HCT116 (cell line): ENCODE measurements around the gene MAPK8IP1. TPM values are rescaled to one million over a fixed set of nuclear protein-coding genes. Genes with fewer than 3 reads are reported as not detected.

Experiments used
- ATAC-seq: fragments of 200-7000 bp; cut with Tn5 transposase; 2 replicates; pipeline ENCODE4 v1.9.1; 2020; ENCODE audit warnings: mild to moderate bottlenecking, moderate library complexity
- BruUV-seq: library from RNA; stranded (reverse); fragments of 400-500 nt; replicated peaks from 2 replicates; lab custom pipeline; 2021; lab: Mats Ljungman, UMichigan
- CTCF ChIA-PET: fragments of 300-600 bp; sonication (Branson Sonifier 250); formaldehyde crosslinking; loops from one replicate; lab custom pipeline; 2021; ENCODE audit warnings: antibody characterized with exemption; lab: Charles Lee
- POLR2A ChIA-PET: fragments of 300-600, 350-600 bp; sonication (Branson Sonifier 250); formaldehyde crosslinking; loops from one replicate; lab custom pipeline; 2021; ENCODE audit warnings: antibody characterized with exemption; lab: Charles Lee
- RAD21 ChIA-PET, 2 experiments: fragments of 300-600 bp; sonication (Branson Sonifier 250); formaldehyde crosslinking; loops; one replicate each; lab custom pipeline; 2023; ENCODE audit warnings: low total read pairs in 2 of 2; ENCODE audit not compliant: uncharacterized antibody in 2 of 2, unreplicated experiment in 2 of 2, low non-redundant PET in 1 of 2; lab: Charles Lee
- DNase-seq: peaks from one replicate; pipeline ENCODE4 v3.0.0-alpha.2; 2010; ENCODE audit warnings: low read depth, low spot score
- H2AFZ ChIP-seq: fragments of 200-600 bp; shearing (Covaris generic), sonication (generic); 2 replicates; pipeline ENCODE4 v1.6.1; 2017; ENCODE audit warnings: low read depth, mixed run types, mixed read lengths, antibody characterized with exemption, low read length; ENCODE audit not compliant: poor library complexity, severe bottlenecking
- H3K27ac ChIP-seq: 2 replicates; pipeline ENCODE4 v1.5.1; 2012; ENCODE audit warnings: low read depth, low read length
- H3K27me3 ChIP-seq: fragments of 200-600 bp; sonication (generic); 2 replicates; pipeline ENCODE4 v1.6.1; 2016; ENCODE audit warnings: mixed run types, low read length, mixed read lengths; ENCODE audit not compliant: insufficient read depth
- H3K36me3 ChIP-seq, 2 experiments: fragments of 200-500 bp in 1 of 2; fragments of 200-600 bp in 1 of 2; sonication (Bioruptor generic) in 1 of 2; sonication (generic) in 1 of 2; 2 replicates each; pipeline versions ENCODE4 v1.5.1 to v1.6.1; 2014 to 2016; ENCODE audit warnings: low read length in 2 of 2, inconsistent platforms in 1 of 2, mixed read lengths in 1 of 2, mixed run types in 1 of 2; ENCODE audit not compliant: insufficient read depth in 2 of 2, control insufficient read depth in 1 of 2
- H3K4me1 ChIP-seq, 2 experiments: fragments of 200-600 bp in 1 of 2; sonication (generic) in 1 of 2; 2 replicates each; pipeline versions ENCODE4 v1.5.1 to v1.6.1; 2012 to 2017; ENCODE audit warnings: low read length in 2 of 2, inconsistent platforms in 1 of 2, mild to moderate bottlenecking in 1 of 2, mixed read lengths in 1 of 2, mixed run types in 1 of 2, moderate library complexity in 1 of 2; ENCODE audit not compliant: insufficient read depth in 2 of 2, control insufficient read depth in 1 of 2
- H3K4me2 ChIP-seq: fragments of 200-600 bp; sonication (generic); 2 replicates; pipeline ENCODE4 v1.6.1; 2017; ENCODE audit warnings: mixed run types, low read length, mixed read lengths
- H3K4me3 ChIP-seq, 2 experiments: fragments of 200-600 bp in 1 of 2; sonication (generic) in 1 of 2; replicated peaks in 1 of 2; 2 replicates each; pipeline ENCODE4 v1.5.1; 2011 to 2016; ENCODE audit warnings: low read length in 2 of 2, control low read depth in 1 of 2, low read depth in 1 of 2, mild to moderate bottlenecking in 1 of 2, mixed read lengths in 1 of 2, mixed run types in 1 of 2
- H3K79me2 ChIP-seq: fragments of 200-600 bp; sonication (generic); 2 replicates; pipeline ENCODE4 v1.6.1; 2017; ENCODE audit warnings: mild to moderate bottlenecking, mixed run types, low read length, moderate library complexity, mixed read lengths; ENCODE audit not compliant: insufficient read depth
- H3K9ac ChIP-seq: fragments of 200-600 bp; sonication (generic); 2 replicates; pipeline ENCODE4 v1.6.1; 2016; ENCODE audit warnings: low read length, mixed read lengths
- H3K9me2 ChIP-seq: fragments of 200-600 bp; sonication (generic), shearing (Covaris generic); 2 replicates; pipeline ENCODE4 v1.6.1; 2017; ENCODE audit warnings: mixed run types, mild to moderate bottlenecking, moderate library complexity; ENCODE audit not compliant: insufficient read depth
- H3K9me3 ChIP-seq, 2 experiments: fragments of 200-500 bp in 1 of 2; fragments of 200-600 bp in 1 of 2; sonication (Bioruptor generic) in 1 of 2; sonication (generic) in 1 of 2; 2 replicates each; pipeline ENCODE4 v1.6.1; 2014 to 2017; ENCODE audit warnings: low read length in 2 of 2, mixed read lengths in 2 of 2, inconsistent platforms in 1 of 2, low read depth in 1 of 2, mild to moderate bottlenecking in 1 of 2, mixed run types in 1 of 2, moderate library complexity in 1 of 2; ENCODE audit not compliant: control insufficient read depth in 1 of 2, insufficient read depth in 1 of 2
- H4K20me1 ChIP-seq: fragments of 200-600 bp; sonication (generic), shearing (Covaris generic); 2 replicates; pipeline ENCODE4 v1.6.1; 2017; ENCODE audit warnings: mixed run types, mild to moderate bottlenecking, moderate library complexity; ENCODE audit not compliant: insufficient read depth
- CEBPB ChIP-seq: IDR thresholded peaks from 2 replicates; pipeline ENCODE4 v1.6.1; 2012; ENCODE audit warnings: low read depth
- CTCF ChIP-seq, 3 experiments: fragments of 200-600 bp in 1 of 3; sonication (generic) in 1 of 3; IDR thresholded peaks in 2 of 3; conservative IDR thresholded peaks in 1 of 3; 2 replicates each; pipeline ENCODE4 v1.5.1; 2012 to 2017; ENCODE audit warnings: low read depth in 2 of 3, low read length in 2 of 3, antibody characterized with exemption in 1 of 3, borderline replicate concordance in 1 of 3, control low read depth in 1 of 3, mild to moderate bottlenecking in 1 of 3, mixed read lengths in 1 of 3, mixed run types in 1 of 3, moderate library complexity in 1 of 3; ENCODE audit not compliant: insufficient read depth in 1 of 3
- EGR1 ChIP-seq: IDR thresholded peaks from 2 replicates; pipeline ENCODE4 v1.6.1; 2012; ENCODE audit warnings: low read depth
- ELF1 ChIP-seq: IDR thresholded peaks from 2 replicates; pipeline ENCODE4 v1.6.1; 2012; ENCODE audit warnings: low read depth, borderline replicate concordance
- EZH2 ChIP-seq: fragments of 200-600 bp; sonication (generic); IDR thresholded peaks from 2 replicates; pipeline ENCODE4 v1.6.1; 2017; ENCODE audit warnings: antibody characterized with exemption, mixed run types
- EZH2phosphoT487 ChIP-seq: fragments of 200-600 bp; IDR thresholded peaks from 2 replicates; pipeline ENCODE4 v1.6.1; 2018; ENCODE audit warnings: antibody characterized with exemption, borderline replicate concordance
- FOSL1 ChIP-seq: IDR thresholded peaks from 2 replicates; pipeline ENCODE4 v1.6.1; 2012; ENCODE audit warnings: low read depth
- JUND ChIP-seq: IDR thresholded peaks from 2 replicates; pipeline ENCODE4 v1.6.1; 2012
- MAX ChIP-seq: IDR thresholded peaks from 2 replicates; pipeline ENCODE4 v1.6.1; 2012
- POLR2A ChIP-seq: IDR thresholded peaks from 2 replicates; pipeline ENCODE4 v1.7.0; 2011; ENCODE audit warnings: borderline replicate concordance; ENCODE audit not compliant: insufficient read depth, insufficient read length; ENCODE audit errors: extremely low read depth
- POLR2AphosphoS5 ChIP-seq: IDR thresholded peaks from 2 replicates; pipeline ENCODE4 v1.6.1; 2011; ENCODE audit warnings: mild to moderate bottlenecking, low read depth, low read length, moderate library complexity
- RAD21 ChIP-seq: IDR thresholded peaks from 2 replicates; pipeline ENCODE4 v1.6.1; 2012; ENCODE audit warnings: low read depth, mild to moderate bottlenecking
- REST ChIP-seq: IDR thresholded peaks from 2 replicates; pipeline ENCODE4 v1.6.1; 2012; ENCODE audit warnings: low read depth
- SIN3A ChIP-seq: IDR thresholded peaks from 2 replicates; pipeline ENCODE4 v1.6.1; 2012; ENCODE audit warnings: low read depth
- SP1 ChIP-seq: IDR thresholded peaks from 2 replicates; pipeline ENCODE4 v1.6.1; 2012; ENCODE audit warnings: low read depth
- SRF ChIP-seq: IDR thresholded peaks from 2 replicates; pipeline ENCODE4 v1.6.1; 2012; ENCODE audit warnings: low read depth
- TCF7L2 ChIP-seq: IDR thresholded peaks from 2 replicates; pipeline ENCODE4 v1.7.0; 2011; ENCODE audit warnings: borderline replicate concordance, inconsistent platforms; ENCODE audit not compliant: insufficient read depth, insufficient read length; ENCODE audit errors: extremely low read depth
- YY1 ChIP-seq: IDR thresholded peaks from 2 replicates; pipeline ENCODE4 v1.6.1; 2011; ENCODE audit warnings: low read length, low read depth, moderate library complexity, mild to moderate bottlenecking; ENCODE audit not compliant: insufficient replicate concordance; ENCODE audit errors: extremely low read depth
- ZFX ChIP-seq: fragments of 450-650 bp; IDR thresholded peaks from 2 replicates; pipeline ENCODE4 v1.6.1; 2017
- intact Hi-C: fragments of 100-400 bp; cut with micrococcal nuclease; formaldehyde crosslinking; loops from 2 replicates; pipeline ENCODE4 v1.10.0; 2022
- total RNA-seq: library from RNA; stranded (reverse); gene quantifications from one replicate; pipeline ENCODE4 v1.2.1, GENCODE V29; 2021; ENCODE audit not compliant: unreplicated experiment

MAPK8IP1 gene
- total RNA-seq, 1 experiment from 2014 or later = 10.1 TPM

GRCh38 chr11:45949992-45950407 lies 64.5 kb downstream of the MAPK8IP1 start:
- POLR2A ChIA-PET = no interaction called here
- Histone ChIP-seq H3K27me3 (no peaks in the 10 kb centered on the region), H3K4me1 (no peaks in the 10 kb centered on the region), H4K20me1 (no peaks in the 10 kb centered on the region), H3K4me3 (no peak overlapping the region), H2AFZ (no peak overlapping the region), H3K27ac (no peak overlapping the region), H3K79me2 (no peaks in the 10 kb centered on the region), H3K4me2 (no peak overlapping the region), H3K9me2 (no peaks in the 10 kb centered on the region), H3K9ac (no peak overlapping the region), H3K9me3 (no peaks in the 10 kb centered on the region), H3K36me3 (0 out of 4 replicates have a peak, but pooled peaks cover 3% of the 10 kb centered on the region in 2 experiments)
- ATAC-seq = no peak
- TF ChIP-seq TCF7L2 (no peak), ELF1 (no peak), SRF (no peak), SIN3A (no peak), JUND (no peak), YY1 (no peak), REST (no peak), CTCF (IDR thresholded peaks at IDR 0.05 in 2 of 3, conservative IDR thresholded peaks at IDR 0.05 in 1 of 3; ENCODE audit: borderline replicate concordance in 1 of 3, insufficient read depth in 1 of 3, low read depth in 2 of 3, low read length in 2 of 3) (no peak), POLR2A (no peak), POLR2AphosphoS5 (no peak), EZH2phosphoT487 (no peak), FOSL1 (no peak), SP1 (no peak), EZH2 (no peak), CEBPB (no peak), RAD21 (no peak), EGR1 (no peak), MAX (no peak), ZFX (no peak)
- intact Hi-C loops = no loop called here
- CTCF ChIA-PET = no interaction called here
- no TSS peak for BruUV-seq
- no peak for DNase-seq
- RAD21 ChIA-PET = no interaction called here
